ENCODE measurements around the gene FKBP2. TPM values are rescaled to one million over a fixed set of nuclear protein-coding genes. Genes with fewer than 3 reads are reported as not detected.

Gene FKBP2
- total RNA-seq, 1 donor from 2014 or later, result 41.5 TPM

DNA sequence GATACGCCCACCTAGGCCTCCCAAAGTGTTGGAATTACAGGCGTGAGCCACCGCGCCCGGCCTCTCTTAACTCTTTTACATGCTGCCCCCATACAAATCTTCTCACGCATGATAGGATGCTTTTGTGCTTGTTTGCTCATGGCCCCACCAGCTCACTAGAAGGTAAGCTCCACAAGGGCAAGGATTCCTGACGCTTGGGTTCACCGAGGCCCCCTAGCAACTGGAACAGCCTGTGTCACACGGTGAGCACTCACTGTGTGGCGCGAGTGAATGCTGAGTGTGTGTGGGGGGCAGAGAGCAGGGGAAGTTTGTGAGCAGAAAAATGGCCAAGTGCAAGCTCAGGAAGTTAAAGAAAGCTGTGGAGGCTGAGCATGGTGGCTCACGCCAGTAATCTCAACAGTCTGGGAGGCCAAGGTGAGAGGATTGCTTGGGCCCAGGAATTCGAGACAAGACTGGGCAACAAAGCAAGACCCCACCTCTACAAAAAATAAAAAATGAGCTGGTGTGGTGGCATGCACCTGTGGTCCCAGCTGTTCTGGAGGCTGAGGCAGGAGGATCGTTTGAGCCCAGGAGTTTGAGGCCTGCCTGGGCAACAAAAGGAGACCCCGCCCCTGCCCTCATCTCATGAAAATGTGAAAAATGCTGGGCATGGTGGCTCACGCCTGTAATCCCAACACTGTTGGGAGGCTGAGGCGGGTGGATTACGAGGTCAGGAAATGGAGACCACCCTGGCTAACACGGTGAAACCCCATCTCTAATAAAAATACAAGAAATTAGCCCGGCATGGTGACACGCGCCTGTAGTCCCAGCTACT is 41.3 kb downstream of the FKBP2 start:
- H3K9me3 ChIP-seq (ENCODE audit: insufficient read depth, low read depth, low read length), result no peaks in the 10 kb centered on the region
- H3K27ac ChIP-seq (ENCODE audit: low read depth, low read length), result no peak overlapping the region
- no peak overlapping the region for H2AFZ ChIP-seq (ENCODE audit: low read depth, low read length)
- peaks cover 10% of the 10 kb centered on the region for H3K4me1 ChIP-seq (ENCODE audit: insufficient read depth, low read length)
- no peak overlapping the region for H3K4me2 ChIP-seq (ENCODE audit: low read length)
- DNase-seq (ENCODE audit: low read depth) (no peak), FAIRE-seq (no peak)
- no peaks in the 10 kb centered on the region for H3K36me3 ChIP-seq (ENCODE audit: insufficient read depth, low read length)
- H3K9me3 Mint-ChIP-seq (ENCODE audit: unreplicated experiment), result no peaks in the 10 kb centered on the region
- H3K27me3 Mint-ChIP-seq (ENCODE audit: low read depth, unreplicated experiment), result no peaks in the 10 kb centered on the region
- peaks cover 3% of the 10 kb centered on the region for H3K4me1 Mint-ChIP-seq (ENCODE audit: low read depth, unreplicated experiment)
- no peak overlapping the region for H3K4me3 ChIP-seq (ENCODE audit: insufficient read depth, low read depth, low read length)
- no peak overlapping the region for H3K27ac Mint-ChIP-seq (ENCODE audit: unreplicated experiment)
- H3K27me3 ChIP-seq (ENCODE audit: insufficient read depth, low read length), result no peaks in the 10 kb centered on the region
- H3K36me3 Mint-ChIP-seq (ENCODE audit: low read depth, unreplicated experiment), result peaks cover 7% of the 10 kb centered on the region
- H3K4me3 Mint-ChIP-seq (ENCODE audit: unreplicated experiment), result no peak overlapping the region
- H3K9ac ChIP-seq (ENCODE audit: low read length), result no peak overlapping the region
- H4K20me1 ChIP-seq (ENCODE audit: insufficient read depth, low read length), result no peaks in the 10 kb centered on the region
- TF ChIP-seq EZH2 (IDR thresholded peaks at IDR 0.05; ENCODE audit: insufficient read depth, low read length) (no peak), CTCF (IDR thresholded peaks at IDR 0.05; ENCODE audit: insufficient read depth, low read depth, low read length) (no peak)
- H3K79me2 ChIP-seq (ENCODE audit: insufficient read depth, low read length), result peaks cover 16% of the 10 kb centered on the region

DNA sequence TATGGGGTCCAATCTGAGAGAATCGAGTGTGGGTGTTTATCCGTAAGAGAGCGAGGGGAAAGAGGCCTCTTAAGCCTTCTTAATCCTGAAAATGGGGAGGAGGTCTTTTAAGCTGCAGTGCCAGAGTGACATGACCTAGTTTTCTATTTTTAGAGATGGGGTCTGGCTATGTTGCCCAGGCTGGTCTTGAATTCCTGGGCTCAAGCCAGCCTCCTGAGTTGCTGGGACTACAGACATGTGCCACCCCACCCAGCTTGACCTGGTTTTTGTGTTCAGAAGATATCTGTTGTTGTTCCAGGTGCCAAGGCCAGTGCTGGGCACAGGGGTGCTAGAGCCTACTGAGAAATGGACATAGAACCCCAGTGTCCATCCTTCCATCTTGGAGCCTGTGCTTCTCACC is 42.2 kb downstream of the FKBP2 start:
- no peak overlapping the region for H3K4me3 ChIP-seq (ENCODE audit: insufficient read depth, low read depth, low read length)
- no peaks in the 10 kb centered on the region for H4K20me1 ChIP-seq (ENCODE audit: insufficient read depth, low read length)
- H3K9me3 ChIP-seq (ENCODE audit: insufficient read depth, low read depth, low read length), result no peaks in the 10 kb centered on the region
- TF ChIP-seq CTCF (IDR thresholded peaks at IDR 0.05; ENCODE audit: insufficient read depth, low read depth, low read length) (no peak), EZH2 (IDR thresholded peaks at IDR 0.05; ENCODE audit: insufficient read depth, low read length) (no peak)
- DNase-seq (ENCODE audit: low read depth) (no peak), FAIRE-seq (no peak)
- no peak overlapping the region for H3K27ac Mint-ChIP-seq (ENCODE audit: unreplicated experiment)
- H3K27me3 ChIP-seq (ENCODE audit: insufficient read depth, low read length), result no peaks in the 10 kb centered on the region
- peak overlapping the region; percentile 27 for H3K4me3 Mint-ChIP-seq (ENCODE audit: unreplicated experiment)
- peaks cover 10% of the 10 kb centered on the region for H3K4me1 ChIP-seq (ENCODE audit: insufficient read depth, low read length)
- peak overlapping the region; percentile 23 for H3K4me2 ChIP-seq (ENCODE audit: low read length)
- H3K4me1 Mint-ChIP-seq (ENCODE audit: low read depth, unreplicated experiment), result peaks cover 3% of the 10 kb centered on the region
- H3K36me3 ChIP-seq (ENCODE audit: insufficient read depth, low read length), result no peaks in the 10 kb centered on the region
- H2AFZ ChIP-seq (ENCODE audit: low read depth, low read length), result no peak overlapping the region
- peaks cover 7% of the 10 kb centered on the region for H3K36me3 Mint-ChIP-seq (ENCODE audit: low read depth, unreplicated experiment)
- no peak overlapping the region for H3K27ac ChIP-seq (ENCODE audit: low read depth, low read length)
- no peak overlapping the region for H3K9ac ChIP-seq (ENCODE audit: low read length)
- H3K9me3 Mint-ChIP-seq (ENCODE audit: unreplicated experiment), result no peaks in the 10 kb centered on the region
- peaks cover 16% of the 10 kb centered on the region for H3K79me2 ChIP-seq (ENCODE audit: insufficient read depth, low read length)
- H3K27me3 Mint-ChIP-seq (ENCODE audit: low read depth, unreplicated experiment), result no peaks in the 10 kb centered on the region
